Measurements from ENCODE around the gene TTC36. TPM values are rescaled to one million over a fixed set of nuclear protein-coding genes. Genes with fewer than 3 reads are reported as not detected.
"Not testable (repeated sequence)": the region's sequence is repeated elsewhere in the genome, so short reads cannot be mapped to it uniquely, and the experiment has no call there.

Gene TTC36
- polyA plus RNA-seq (2013, experiment 1 of 2; ENCODE audit: insufficient read length): 0.28 TPM
- polyA plus RNA-seq (2013, experiment 2 of 2; ENCODE audit: insufficient read length): 0.48 TPM

GRCh38 chr11:118527109-118527508 is at the start of gene TTC36:
Gene TTC36, plus strand, starts transcription at chr11:118527474. Its CDS starts 21 bp downstream, at chr11:118527495.
- no peak for DNase-seq

- DNase-seq: not testable (repeated sequence)
Observed at GRCh38 chr11:118481238-118481637, 46.0 kb upstream of the TTC36 start.

GRCh38 chr11:118484405-118484804 is 42.9 kb upstream of the TTC36 start:
- DNase-seq: no peak

- DNase-seq: no peak
Observed at GRCh38 chr11:118485273-118485672, 42.0 kb upstream of the TTC36 start.

GRCh38 chr11:118488480-118489109 is 38.7 kb upstream of the TTC36 start:
- peak; percentile 69 for DNase-seq

- no peak for DNase-seq
Observed at GRCh38 chr11:118491041-118491440, 36.2 kb upstream of the TTC36 start.

- DNase-seq: peak; percentile 54
Observed at GRCh38 chr11:118497831-118498230, 29.4 kb upstream of the TTC36 start.

GRCh38 chr11:118503216-118503615 is 24.1 kb upstream of the TTC36 start:
- DNase-seq: no peak

GRCh38 chr11:118511601-118512000 is 15.7 kb upstream of the TTC36 start:
- no peak for DNase-seq

GRCh38 chr11:118514103-118514502 is 13.2 kb upstream of the TTC36 start:
- DNase-seq: no peak

- no peak for DNase-seq
Observed at GRCh38 chr11:118519549-118519948, 7.7 kb upstream of the TTC36 start.

GRCh38 chr11:118521892-118522311 is 5.4 kb upstream of the TTC36 start:
- no peak for DNase-seq

GRCh38 chr11:118522571-118523072 is 4.7 kb upstream of the TTC36 start:
- peak; percentile 23 for DNase-seq

- no peak for DNase-seq
Observed at GRCh38 chr11:118524356-118524755, 2.9 kb upstream of the TTC36 start.

GRCh38 chr11:118524757-118525470 is 2.4 kb upstream of the TTC36 start:
- no peak for DNase-seq

- DNase-seq: no peak
Observed at GRCh38 chr11:118526688-118527087, 586 bp upstream of the TTC36 start.

- no peak for DNase-seq
Observed at GRCh38 chr11:118528511-118528910, 1.2 kb downstream of the TTC36 start.

- DNase-seq: no peak
Observed at GRCh38 chr11:118529584-118530175, 2.4 kb downstream of the TTC36 start.

- DNase-seq: no peak
Observed at GRCh38 chr11:118530180-118530682, 3.0 kb downstream of the TTC36 start.

- DNase-seq: peak; percentile 38
Observed at GRCh38 chr11:118530683-118531596, 3.7 kb downstream of the TTC36 start, which contains the start of gene TMEM25. Gene TMEM25, plus strand, starts transcription at chr11:118531192. Its CDS starts 610 bp downstream, at chr11:118531802.

GRCh38 chr11:118531597-118532084 is 4.4 kb downstream of the TTC36 start:
- DNase-seq: no peak

GRCh38 chr11:118532091-118532490 is 4.8 kb downstream of the TTC36 start:
- no peak for DNase-seq

All from fibroblast of skin of abdomen (primary cell).